ENCODE measurements around the gene VMP1. TPM values are rescaled to one million over a fixed set of nuclear protein-coding genes. Genes with fewer than 3 reads are reported as not detected.
A peak's percentile ranks its signal among the peaks of the same experiment; 100 is the strongest.

Gene VMP1
- total RNA-seq, 2 donors from 2014 or later = 48.0 to 63.4 TPM

- DNase-seq (ENCODE audit: low spot score) = no peak
- no peak overlapping the region for H3K4me3 ChIP-seq
- no peaks in the 10 kb centered on the region for H3K4me1 ChIP-seq
- no peak for TF ChIP-seq CTCF (IDR thresholded peaks at IDR 0.05)
- no peak overlapping the region for H3K27ac ChIP-seq
- no peaks in the 10 kb centered on the region for H3K27me3 ChIP-seq
- no peaks in the 10 kb centered on the region for H3K9me3 ChIP-seq
- H3K36me3 ChIP-seq = peaks cover 19% of the 10 kb centered on the region
Observed at GRCh38 chr17:59810894-59811153, 103.4 kb downstream of the VMP1 start.

GRCh38 chr17:59811209-59811608 lies 103.8 kb downstream of the VMP1 start:
- TF ChIP-seq CTCF (IDR thresholded peaks at IDR 0.05) = no peak
- Histone ChIP-seq H3K27me3 (no peaks in the 10 kb centered on the region), H3K36me3 (peaks cover 19% of the 10 kb centered on the region), H3K4me1 (no peaks in the 10 kb centered on the region), H3K27ac (no peak overlapping the region), H3K4me3 (no peak overlapping the region), H3K9me3 (no peaks in the 10 kb centered on the region)
- DNase-seq (ENCODE audit: low spot score) = no peak

- H3K27me3 ChIP-seq = no peaks in the 10 kb centered on the region
- H3K4me3 ChIP-seq = no peak overlapping the region
- no peak overlapping the region for H3K27ac ChIP-seq
- no peak for DNase-seq (ENCODE audit: low spot score)
- no peak for TF ChIP-seq CTCF (IDR thresholded peaks at IDR 0.05)
- H3K36me3 ChIP-seq = peaks cover 19% of the 10 kb centered on the region
- no peaks in the 10 kb centered on the region for H3K4me1 ChIP-seq
- H3K9me3 ChIP-seq = no peaks in the 10 kb centered on the region
Observed at GRCh38 chr17:59812139-59812538, 104.7 kb downstream of the VMP1 start.

- Histone ChIP-seq H3K27me3 (no peaks in the 10 kb centered on the region), H3K9me3 (no peaks in the 10 kb centered on the region), H3K4me1 (no peaks in the 10 kb centered on the region), H3K36me3 (peaks cover 19% of the 10 kb centered on the region), H3K4me3 (no peak overlapping the region), H3K27ac (no peak overlapping the region)
- no peak for DNase-seq (ENCODE audit: low spot score)
- no peak for TF ChIP-seq CTCF (IDR thresholded peaks at IDR 0.05)
Observed at GRCh38 chr17:59814276-59814675, 106.8 kb downstream of the VMP1 start.

GRCh38 chr17:59814685-59815084 lies 107.2 kb downstream of the VMP1 start:
- no peaks in the 10 kb centered on the region for H3K4me1 ChIP-seq
- H3K9me3 ChIP-seq = no peaks in the 10 kb centered on the region
- DNase-seq (ENCODE audit: low spot score) = no peak
- peaks cover 19% of the 10 kb centered on the region for H3K36me3 ChIP-seq
- H3K27ac ChIP-seq = no peak overlapping the region
- H3K4me3 ChIP-seq = no peak overlapping the region
- TF ChIP-seq CTCF (IDR thresholded peaks at IDR 0.05) = no peak
- no peaks in the 10 kb centered on the region for H3K27me3 ChIP-seq

- Histone ChIP-seq H3K9me3 (no peaks in the 10 kb centered on the region), H3K4me3 (no peak overlapping the region), H3K36me3 (peaks cover 14% of the 10 kb centered on the region), H3K4me1 (no peaks in the 10 kb centered on the region), H3K27me3 (no peaks in the 10 kb centered on the region), H3K27ac (peak overlapping the region in 1 of 2 donors; percentile 48)
- DNase-seq (ENCODE audit: low spot score) = no peak
- TF ChIP-seq CTCF (IDR thresholded peaks at IDR 0.05) = no peak
Observed at GRCh38 chr17:59815965-59816364, 108.5 kb downstream of the VMP1 start.
